HG03565 (cell line): Measurements from ENCODE around the gene DOK7.
A peak's percentile ranks its signal among the peaks of the same experiment; 100 is the strongest.
"Not testable (repeated sequence)": the region's sequence is repeated elsewhere in the genome, so short reads cannot be mapped to it uniquely, and the experiment has no call there.

Experiments used
- ATAC-seq: cut with Tn5 transposase; IDR thresholded peaks from one replicate; pipeline ENCODE4 v1.9.1; 2021; ENCODE audit warnings: mild to moderate bottlenecking, moderate library complexity; ENCODE audit not compliant: unreplicated experiment

Gene DOK7

GRCh38 chr4:3442959-3443749 is 20.0 kb upstream of the DOK7 start:
- peak; percentile 51 for ATAC-seq

- ATAC-seq, result no peak
Measured at GRCh38 chr4:3443750-3444309, 19.3 kb upstream of the DOK7 start.

GRCh38 chr4:3444351-3445110 is 18.6 kb upstream of the DOK7 start:
- ATAC-seq, result no peak

- ATAC-seq, result no peak
Measured at GRCh38 chr4:3445111-3445820, 17.8 kb upstream of the DOK7 start.

- no peak for ATAC-seq
Measured at GRCh38 chr4:3445829-3446545, 17.1 kb upstream of the DOK7 start.

GRCh38 chr4:3446631-3447320 is 16.3 kb upstream of the DOK7 start:
- no peak for ATAC-seq

- no peak for ATAC-seq
Measured at GRCh38 chr4:3447431-3448395, 15.4 kb upstream of the DOK7 start.

- no peak for ATAC-seq
Measured at GRCh38 chr4:3449047-3449573, 14.0 kb upstream of the DOK7 start.

- no peak for ATAC-seq
Measured at GRCh38 chr4:3449574-3450534, 13.3 kb upstream of the DOK7 start.

GRCh38 chr4:3450643-3451042 is 12.5 kb upstream of the DOK7 start:
- no peak for ATAC-seq

GRCh38 chr4:3451956-3452355 is 11.2 kb upstream of the DOK7 start:
- ATAC-seq, result no peak

- no peak for ATAC-seq
Measured at GRCh38 chr4:3452376-3452775, 10.7 kb upstream of the DOK7 start.

- ATAC-seq, result not testable (repeated sequence)
Measured at GRCh38 chr4:3455596-3455995, 7.5 kb upstream of the DOK7 start.

- ATAC-seq, result no peak
Measured at GRCh38 chr4:3458371-3458770, 4.7 kb upstream of the DOK7 start.

- not testable (repeated sequence) for ATAC-seq
Measured at GRCh38 chr4:3459156-3459555, 4.0 kb upstream of the DOK7 start.

- ATAC-seq, result no peak
Measured at GRCh38 chr4:3460926-3461325, 2.2 kb upstream of the DOK7 start.

- ATAC-seq, result no peak
Measured at GRCh38 chr4:3461515-3462291, 1.4 kb upstream of the DOK7 start.
